ENCODE results near the gene AJAP1. TPM values are rescaled to one million over a fixed set of nuclear protein-coding genes. Genes with fewer than 3 reads are reported as not detected.

Gene AJAP1
- total and polyA plus RNA-seq, 4 donors: 0.16 to 2.3 TPM; not detected in 2

DNA sequence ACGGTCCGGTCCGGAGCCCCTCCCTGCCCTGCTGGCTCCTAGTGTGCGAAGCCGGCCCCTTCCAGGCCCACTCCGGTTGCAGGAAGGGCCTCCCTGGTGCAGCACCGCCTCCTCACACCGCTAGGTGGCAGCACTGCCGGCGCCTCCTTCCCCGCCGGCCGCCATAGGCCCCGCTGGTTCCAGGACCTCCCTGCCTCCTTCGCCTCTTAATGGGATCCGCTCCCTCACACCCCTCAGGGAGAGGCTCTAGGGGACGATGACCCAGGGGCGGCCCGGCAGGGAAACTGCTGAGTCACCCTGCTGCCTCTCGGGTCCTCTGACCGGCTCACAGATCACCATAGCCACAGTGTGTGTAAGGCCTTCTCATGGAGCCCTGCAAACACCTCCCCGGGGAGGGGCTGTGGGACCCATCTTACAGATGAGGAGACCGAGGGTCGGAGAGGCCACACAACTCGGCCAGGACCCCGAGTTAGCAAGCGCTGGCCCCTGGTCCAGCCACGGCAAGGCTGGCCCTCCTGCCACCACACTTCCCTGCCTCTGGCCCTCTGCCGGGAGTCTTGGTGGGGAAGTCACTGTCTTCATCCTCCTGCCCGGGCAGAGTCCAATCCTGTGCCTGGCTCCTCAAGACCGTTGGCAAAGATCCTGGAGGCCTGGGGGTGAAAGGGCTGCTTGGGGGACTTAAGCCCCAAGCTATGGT lies 1.6 kb upstream of the AJAP1 start:
- intact Hi-C loops (cut with DNase I): loop anchor here in 1 of 2 donors (5.0 kb wide), 1 partner anchor 1265 kb away; no protein-coding TSS in a partner anchor
- H3K9me3 ChIP-seq (ENCODE audit: control insufficient read depth, low read length): peaks cover 2% of the 10 kb centered on the region
- H3K4me1 ChIP-seq (ENCODE audit: control insufficient read depth in 1 of 2, insufficient read depth in 2 of 2, low read length in 2 of 2): no peaks in the 10 kb centered on the region
- peak; percentile 87 for ATAC-seq (ENCODE audit: low FRiP score)
- no peak overlapping the region for H3K4me3 ChIP-seq (ENCODE audit: low read length in 2 of 2)
- DNase-seq: peak; percentile 55 to 87
- H3K27ac ChIP-seq (ENCODE audit: low read depth in 1 of 2, low read length in 2 of 2): no peak overlapping the region
- H3K27me3 ChIP-seq (ENCODE audit: control insufficient read depth in 1 of 2, insufficient read depth in 2 of 2, low read length in 1 of 2): no peaks in the 10 kb centered on the region
- no peaks in the 10 kb centered on the region for H3K36me3 ChIP-seq (ENCODE audit: control insufficient read depth in 1 of 2, insufficient read depth in 2 of 2, low read length in 1 of 2)
- WGBS, 2 donors: 19 to 23% methylated on average over 27 to 31 of the region's 31 CpGs

DNA sequence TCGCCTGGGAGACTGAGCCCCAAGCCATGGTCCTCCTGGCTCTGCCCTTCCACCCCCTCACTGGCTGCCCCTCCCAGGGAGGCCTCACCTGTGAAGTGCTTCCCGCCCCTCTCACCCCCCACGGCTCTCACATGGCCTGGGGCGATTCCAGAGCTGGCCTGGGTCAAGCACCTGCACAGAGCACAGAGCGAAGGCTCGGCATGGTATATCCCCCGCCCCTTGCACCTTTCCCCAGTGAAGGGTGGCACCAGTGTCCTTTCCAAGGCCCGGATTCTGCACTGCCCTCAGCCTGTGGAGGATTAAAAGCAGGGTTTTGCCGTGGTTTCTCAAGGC lies 1.1 kb upstream of the AJAP1 start:
- H3K36me3 ChIP-seq (ENCODE audit: control insufficient read depth in 1 of 2, insufficient read depth in 2 of 2, low read length in 1 of 2): no peaks in the 10 kb centered on the region
- DNase-seq (peak in 1 of 2 donors; percentile 72), ATAC-seq (ENCODE audit: low FRiP score) (peak; percentile 28)
- no peak overlapping the region for H3K4me3 ChIP-seq (ENCODE audit: low read length in 2 of 2)
- no peaks in the 10 kb centered on the region for H3K27me3 ChIP-seq (ENCODE audit: control insufficient read depth in 1 of 2, insufficient read depth in 2 of 2, low read length in 1 of 2)
- peaks cover 2% of the 10 kb centered on the region for H3K9me3 ChIP-seq (ENCODE audit: control insufficient read depth, low read length)
- intact Hi-C loops (cut with DNase I): loop anchor here in 1 of 2 donors (5.0 kb wide), 1 partner anchor 1264 kb away; no protein-coding TSS in a partner anchor
- 28 to 32% methylated on average over 9 of the region's 9 CpGs for WGBS, 2 donors
- H3K4me1 ChIP-seq (ENCODE audit: control insufficient read depth in 1 of 2, insufficient read depth in 2 of 2, low read length in 2 of 2): no peaks in the 10 kb centered on the region
- no peak overlapping the region for H3K27ac ChIP-seq (ENCODE audit: low read depth in 1 of 2, low read length in 2 of 2)

DNA sequence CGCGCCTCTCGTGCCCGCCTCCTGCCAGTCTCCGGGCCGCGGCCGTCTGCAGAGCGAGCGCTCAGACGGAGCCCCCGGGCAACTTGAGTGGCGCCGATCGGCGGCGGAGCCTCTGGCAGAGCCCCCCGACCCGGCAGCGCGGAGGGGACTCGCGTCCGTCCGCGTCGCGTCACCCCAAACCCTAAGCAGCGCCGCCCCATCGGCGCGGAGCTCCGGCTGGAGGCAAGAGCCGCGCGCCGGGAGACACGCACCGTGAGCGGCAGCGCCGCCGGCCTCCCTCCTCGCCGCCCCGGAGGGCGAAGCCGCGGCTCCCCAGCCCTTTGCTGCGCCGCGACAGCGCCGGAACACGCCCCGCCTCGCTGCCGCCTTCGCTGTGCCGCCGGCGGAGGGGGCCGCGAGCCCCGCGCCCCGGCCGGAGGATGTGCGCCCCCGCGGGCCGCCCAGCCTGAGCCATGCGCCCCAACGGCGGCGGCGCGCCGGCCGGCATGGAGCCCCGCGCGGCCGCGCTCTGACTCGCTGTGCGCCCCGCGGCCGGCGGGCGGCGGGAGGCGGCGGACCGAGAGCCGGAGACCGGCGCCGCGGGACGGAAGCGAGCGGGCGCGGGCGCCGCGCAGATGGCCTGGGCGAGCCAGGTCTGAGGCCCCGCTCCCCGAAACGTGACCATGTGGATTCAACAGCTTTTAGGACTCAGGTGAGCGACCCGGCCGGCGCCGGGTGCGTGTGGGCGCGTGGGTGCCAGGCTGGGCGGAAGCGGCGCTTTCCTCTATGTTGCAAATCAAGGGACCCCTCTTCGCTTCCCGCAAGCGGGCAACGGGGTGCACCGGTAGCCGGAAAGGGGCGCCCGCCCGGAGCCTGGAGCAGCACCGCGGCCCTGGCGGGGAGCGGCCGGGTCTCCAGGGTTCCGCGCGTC lies 610 bp downstream of the AJAP1 start:
- Histone ChIP-seq H3K27ac (ENCODE audit: low read depth in 1 of 2, low read length in 2 of 2) (no peak overlapping the region), H3K36me3 (ENCODE audit: control insufficient read depth in 1 of 2, insufficient read depth in 2 of 2, low read length in 1 of 2) (no peaks in the 10 kb centered on the region), H3K4me1 (ENCODE audit: control insufficient read depth in 1 of 2, insufficient read depth in 2 of 2, low read length in 2 of 2) (no peaks in the 10 kb centered on the region), H3K4me3 (ENCODE audit: low read length in 2 of 2) (peak overlapping the region in 1 of 2 donors; percentile 13), H3K27me3 (ENCODE audit: control insufficient read depth in 1 of 2, insufficient read depth in 2 of 2, low read length in 1 of 2) (no peaks in the 10 kb centered on the region), H3K9me3 (ENCODE audit: control insufficient read depth, low read length) (no peaks in the 10 kb centered on the region)
- DNase-seq (peak in 1 of 2 donors; percentile 64), ATAC-seq (ENCODE audit: low FRiP score) (no peak)
- intact Hi-C loops (cut with DNase I): loop anchor here in 1 of 2 donors (5.0 kb wide), 1 partner anchor 1262 kb away; no protein-coding TSS in a partner anchor
- 1% methylated on average over 92 to 142 of the region's 142 CpGs for WGBS, 2 donors

DNA sequence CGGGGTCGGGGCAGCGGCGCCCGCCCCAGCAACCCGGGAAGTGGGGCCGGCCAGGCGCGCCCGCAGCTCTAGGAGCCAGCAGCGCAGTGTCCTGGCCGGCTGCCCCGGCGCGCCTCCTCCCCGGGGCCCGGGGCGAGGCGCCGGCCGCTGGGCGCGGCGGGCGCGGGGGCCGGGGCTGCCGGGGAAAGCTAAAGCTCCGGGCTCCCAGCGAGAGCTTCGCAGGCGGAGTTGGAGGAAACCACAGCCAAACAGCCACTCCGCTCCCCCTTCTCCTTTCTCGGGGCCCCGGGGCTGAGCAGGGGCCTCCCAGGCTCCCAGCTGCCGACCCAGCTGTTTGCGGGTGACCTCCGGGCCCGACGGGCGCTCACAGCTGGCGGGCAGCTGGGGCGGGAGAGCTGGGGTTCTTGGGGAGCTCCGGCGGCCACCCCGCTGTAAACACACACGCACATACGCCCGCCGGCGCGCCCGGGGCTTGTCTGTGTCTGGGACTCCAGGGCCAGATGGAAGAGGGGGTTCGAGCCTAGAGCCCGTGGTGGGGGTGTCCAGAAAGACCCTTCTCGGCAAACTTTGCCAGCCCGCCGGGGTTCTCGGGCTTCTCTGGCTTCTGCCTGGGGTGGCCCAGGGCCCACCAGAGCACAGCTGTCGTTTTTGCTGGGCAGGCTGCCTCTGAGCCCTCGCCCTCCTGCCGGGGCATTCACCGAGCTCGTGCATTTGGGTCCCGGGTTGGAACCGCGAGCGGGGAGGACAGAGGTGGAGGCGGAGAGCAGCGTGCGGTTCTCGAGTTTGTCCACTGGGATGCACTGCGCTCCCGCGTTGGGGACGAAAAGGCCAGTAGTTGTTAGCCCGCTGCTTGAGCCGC lies 1.5 kb downstream of the AJAP1 start:
- H3K4me1 ChIP-seq (ENCODE audit: control insufficient read depth in 1 of 2, insufficient read depth in 2 of 2, low read length in 2 of 2): no peaks in the 10 kb centered on the region
- H3K4me3 ChIP-seq (ENCODE audit: low read length in 2 of 2): no peak overlapping the region
- ATAC-seq (ENCODE audit: low FRiP score): no peak
- H3K9me3 ChIP-seq (ENCODE audit: control insufficient read depth, low read length): no peaks in the 10 kb centered on the region
- intact Hi-C loops (cut with DNase I): no loop called here
- H3K36me3 ChIP-seq (ENCODE audit: control insufficient read depth in 1 of 2, insufficient read depth in 2 of 2, low read length in 1 of 2): no peaks in the 10 kb centered on the region
- 1% methylated on average over 57 to 78 of the region's 78 CpGs for WGBS, 2 donors
- H3K27me3 ChIP-seq (ENCODE audit: control insufficient read depth in 1 of 2, insufficient read depth in 2 of 2, low read length in 1 of 2): no peaks in the 10 kb centered on the region
- DNase-seq: peak in 1 of 2 donors; percentile 82
- no peak overlapping the region for H3K27ac ChIP-seq (ENCODE audit: low read depth in 1 of 2, low read length in 2 of 2)

DNA sequence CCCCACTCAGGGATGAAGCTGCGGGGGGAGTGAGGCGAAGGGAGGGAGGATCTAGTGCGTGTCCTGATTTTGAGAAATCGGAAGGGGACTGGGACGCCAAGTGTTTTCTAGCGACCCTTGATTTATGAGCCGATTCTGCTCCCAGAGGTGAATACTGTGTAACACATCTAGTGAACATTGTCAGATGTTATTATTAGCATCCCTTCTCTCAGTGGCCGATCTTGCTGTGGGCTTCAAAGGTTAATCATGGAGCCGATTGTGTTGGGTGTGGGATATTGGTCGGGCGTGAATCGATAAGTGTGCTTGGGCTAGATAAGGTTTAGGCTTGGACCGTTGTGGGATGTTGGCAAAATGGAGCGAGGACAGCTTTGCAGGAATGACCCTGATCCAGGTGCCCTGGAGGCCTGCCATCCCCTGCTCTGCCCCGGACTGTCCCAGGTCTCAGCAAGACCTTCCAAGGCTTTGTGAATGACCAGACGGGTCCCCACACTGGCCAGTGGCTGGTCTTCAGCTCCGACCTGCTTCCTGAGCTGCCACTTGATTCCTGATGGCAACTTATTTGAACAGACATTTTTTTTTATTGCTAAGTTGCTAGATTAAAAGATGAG lies 2.2 kb downstream of the AJAP1 start:
- H3K4me3 ChIP-seq (ENCODE audit: low read length in 2 of 2): no peak overlapping the region
- no peaks in the 10 kb centered on the region for H3K36me3 ChIP-seq (ENCODE audit: control insufficient read depth in 1 of 2, insufficient read depth in 2 of 2, low read length in 1 of 2)
- ATAC-seq (ENCODE audit: low FRiP score) (no peak), DNase-seq (peak in 1 of 2 donors; percentile 45)
- intact Hi-C loops (cut with DNase I): no loop called here
- H3K4me1 ChIP-seq (ENCODE audit: control insufficient read depth in 1 of 2, insufficient read depth in 2 of 2, low read length in 2 of 2): no peaks in the 10 kb centered on the region
- H3K27ac ChIP-seq (ENCODE audit: low read depth in 1 of 2, low read length in 2 of 2): no peak overlapping the region
- H3K9me3 ChIP-seq (ENCODE audit: control insufficient read depth, low read length): no peaks in the 10 kb centered on the region
- 6 to 12% methylated on average over 17 of the region's 17 CpGs for WGBS, 2 donors
- H3K27me3 ChIP-seq (ENCODE audit: control insufficient read depth in 1 of 2, insufficient read depth in 2 of 2, low read length in 1 of 2): no peaks in the 10 kb centered on the region

DNA sequence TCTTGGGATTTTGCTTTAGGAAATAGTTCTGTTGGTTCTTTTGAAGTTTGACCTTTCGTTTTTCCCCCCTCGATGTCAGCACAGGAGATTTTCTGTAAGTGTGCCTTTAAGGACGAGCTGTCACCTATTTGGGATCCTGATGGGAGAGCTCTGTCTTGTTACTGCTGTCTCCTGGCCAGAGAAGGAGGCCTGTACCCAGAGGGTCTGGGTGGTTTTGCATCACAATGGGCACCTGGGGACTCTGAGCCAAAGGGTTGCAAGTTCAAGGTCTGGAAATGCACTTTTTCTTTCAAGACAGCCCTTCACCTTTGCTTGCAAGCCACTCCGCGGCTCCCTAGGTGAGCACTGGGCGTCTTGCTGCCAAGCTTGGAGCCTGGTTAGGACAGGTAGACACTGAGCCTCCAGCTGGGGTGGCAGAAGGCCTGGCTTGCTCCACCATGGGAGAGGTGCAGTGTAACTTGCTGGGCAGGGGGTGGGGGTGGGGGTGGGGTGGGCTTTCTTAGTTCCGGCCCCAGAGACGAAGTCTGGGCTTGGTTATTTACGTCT lies 2.9 kb downstream of the AJAP1 start:
- 3 to 6% methylated on average over 9 of the region's 9 CpGs for WGBS, 2 donors
- no peak for ATAC-seq (ENCODE audit: low FRiP score)
- Histone ChIP-seq H3K4me1 (ENCODE audit: control insufficient read depth in 1 of 2, insufficient read depth in 2 of 2, low read length in 2 of 2) (no peaks in the 10 kb centered on the region), H3K9me3 (ENCODE audit: control insufficient read depth, low read length) (no peaks in the 10 kb centered on the region), H3K36me3 (ENCODE audit: control insufficient read depth in 1 of 2, insufficient read depth in 2 of 2, low read length in 1 of 2) (no peaks in the 10 kb centered on the region), H3K4me3 (ENCODE audit: low read length in 2 of 2) (no peak overlapping the region), H3K27me3 (ENCODE audit: control insufficient read depth in 1 of 2, insufficient read depth in 2 of 2, low read length in 1 of 2) (no peaks in the 10 kb centered on the region), H3K27ac (ENCODE audit: low read depth in 1 of 2, low read length in 2 of 2) (no peak overlapping the region)
- DNase-seq: peak in 1 of 2 donors; percentile 41
- intact Hi-C loops (cut with DNase I): no loop called here

DNA sequence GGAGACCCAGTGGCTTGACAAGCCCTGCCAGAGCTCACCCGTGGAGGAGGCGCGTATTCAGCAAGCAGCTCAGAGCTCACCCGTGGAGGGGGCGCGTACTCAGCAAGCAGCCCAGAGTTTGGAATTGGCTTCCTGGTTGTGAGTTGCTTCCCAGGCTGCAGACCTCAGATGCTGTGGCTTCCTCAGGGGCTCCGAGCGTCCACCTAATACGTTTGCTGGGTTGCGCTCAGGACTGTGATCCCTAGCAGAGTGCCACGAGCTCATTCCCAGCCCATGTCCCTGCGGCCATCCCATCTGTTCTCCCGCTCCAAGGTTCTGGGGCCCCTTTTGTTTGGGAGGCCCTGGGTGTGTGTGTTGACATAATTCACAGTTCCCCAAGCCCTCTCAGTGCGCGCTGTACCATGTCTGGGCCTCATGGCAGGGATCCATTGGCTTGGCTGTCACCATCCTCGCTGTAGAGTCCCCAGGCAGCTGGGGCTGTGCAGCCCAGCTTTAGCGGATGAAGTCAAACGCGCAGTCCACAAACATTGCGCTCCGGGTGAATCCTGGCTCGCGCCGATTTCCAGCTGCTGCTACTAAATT lies 3.6 kb downstream of the AJAP1 start:
- no peaks in the 10 kb centered on the region for H3K9me3 ChIP-seq (ENCODE audit: control insufficient read depth, low read length)
- no peaks in the 10 kb centered on the region for H3K36me3 ChIP-seq (ENCODE audit: control insufficient read depth in 1 of 2, insufficient read depth in 2 of 2, low read length in 1 of 2)
- no peak overlapping the region for H3K27ac ChIP-seq (ENCODE audit: low read depth in 1 of 2, low read length in 2 of 2)
- DNase-seq: no peak
- ATAC-seq (ENCODE audit: low FRiP score): peak; percentile 34
- intact Hi-C loops (cut with DNase I): no loop called here
- no peaks in the 10 kb centered on the region for H3K27me3 ChIP-seq (ENCODE audit: control insufficient read depth in 1 of 2, insufficient read depth in 2 of 2, low read length in 1 of 2)
- no peaks in the 10 kb centered on the region for H3K4me1 ChIP-seq (ENCODE audit: control insufficient read depth in 1 of 2, insufficient read depth in 2 of 2, low read length in 2 of 2)
- H3K4me3 ChIP-seq (ENCODE audit: low read length in 2 of 2): no peak overlapping the region
- WGBS, 2 donors: 5 to 6% methylated on average over 24 of the region's 24 CpGs

Data from aorta (tissue), 5 donors.